MG63 (cell line): ENCODE measurements around the gene CASZ1. TPM values are rescaled to one million over a fixed set of nuclear protein-coding genes. Genes with fewer than 3 reads are reported as not detected.
A peak's percentile ranks its signal among the peaks of the same experiment; 100 is the strongest.

Experiments
- DNase-seq: peaks from one replicate; pipeline ENCODE4 v3.0.0-alpha.2; 2020
- H3K27me3 ChIP-seq: fragments of 250-450 bp; sonication (Bioruptor Pico); 2 replicates; pipeline ENCODE4 v1.5.1; 2020; ENCODE audit warnings: mild to moderate bottlenecking, moderate library complexity
- H3K36me3 ChIP-seq: fragments of 250-450 bp; sonication (Bioruptor Pico); 2 replicates; pipeline ENCODE4 v1.5.1; 2020; ENCODE audit warnings: mild to moderate bottlenecking, moderate library complexity
- H3K4me3 ChIP-seq: fragments of 250-450 bp; sonication (Bioruptor Pico); 2 replicates; pipeline ENCODE4 v1.5.1; 2020; ENCODE audit warnings: mild to moderate bottlenecking, moderate library complexity
- H3K9me3 ChIP-seq: fragments of 250-450 bp; sonication (Bioruptor Pico); 2 replicates; pipeline ENCODE4 v1.5.1; 2020; ENCODE audit warnings: mild to moderate bottlenecking, moderate library complexity
- total RNA-seq: library from RNA; depleted of rRNA; stranded (reverse); fragments of >200 nt; shearing (Covaris generic); gene quantifications from 2 replicates; pipeline ENCODE4 v1.2.3, GENCODE V29; 2014; ENCODE audit warnings: low replicate concordance

The CASZ1 gene
- total RNA-seq, 1 experiment from 2014 or later: 1.1 TPM

GRCh38 chr1:10808441-10808840, 12.0 kb upstream of the CASZ1 start:
- Histone ChIP-seq H3K27me3 (peaks cover 5% of the 10 kb centered on the region), H3K9me3 (no peaks in the 10 kb centered on the region), H3K36me3 (no peaks in the 10 kb centered on the region), H3K4me3 (no peak overlapping the region)
- DNase-seq: no peak

GRCh38 chr1:10806966-10807365, 10.5 kb upstream of the CASZ1 start:
- H3K4me3 ChIP-seq: no peak overlapping the region
- no peaks in the 10 kb centered on the region for H3K9me3 ChIP-seq
- H3K27me3 ChIP-seq: peaks cover 5% of the 10 kb centered on the region
- no peak for DNase-seq
- H3K36me3 ChIP-seq: no peaks in the 10 kb centered on the region

- Histone ChIP-seq H3K9me3 (no peaks in the 10 kb centered on the region), H3K27me3 (peaks cover 12% of the 10 kb centered on the region), H3K4me3 (no peak overlapping the region), H3K36me3 (no peaks in the 10 kb centered on the region)
- no peak for DNase-seq
These were observed 7.8 kb upstream of the CASZ1 start for GRCh38 chr1:10803971-10804820.

- DNase-seq: no peak
- H3K36me3 ChIP-seq: no peaks in the 10 kb centered on the region
- H3K27me3 ChIP-seq: peaks cover 7% of the 10 kb centered on the region
- H3K4me3 ChIP-seq: no peak overlapping the region
- no peaks in the 10 kb centered on the region for H3K9me3 ChIP-seq
These were observed 6.7 kb upstream of the CASZ1 start for GRCh38 chr1:10802944-10803715.

- peaks cover 7% of the 10 kb centered on the region for H3K27me3 ChIP-seq
- H3K9me3 ChIP-seq: no peaks in the 10 kb centered on the region
- no peak overlapping the region for H3K4me3 ChIP-seq
- no peaks in the 10 kb centered on the region for H3K36me3 ChIP-seq
- DNase-seq: no peak
These were observed 4.3 kb upstream of the CASZ1 start for GRCh38 chr1:10800778-10801177.

GRCh38 chr1:10799726-10800125, 3.3 kb upstream of the CASZ1 start:
- H3K9me3 ChIP-seq: no peaks in the 10 kb centered on the region
- no peak for DNase-seq
- H3K4me3 ChIP-seq: no peak overlapping the region
- H3K36me3 ChIP-seq: no peaks in the 10 kb centered on the region
- peaks cover 16% of the 10 kb centered on the region for H3K27me3 ChIP-seq

GRCh38 chr1:10795276-10796021, 997 bp downstream of the CASZ1 start:
- Histone ChIP-seq H3K36me3 (no peaks in the 10 kb centered on the region), H3K9me3 (no peaks in the 10 kb centered on the region), H3K27me3 (peaks cover 41% of the 10 kb centered on the region), H3K4me3 (peak overlapping the region; percentile 63)
- peak; percentile 21 for DNase-seq

GRCh38 chr1:10794724-10795275, 1.6 kb downstream of the CASZ1 start:
- DNase-seq: peak; percentile 23
- peaks cover 43% of the 10 kb centered on the region for H3K27me3 ChIP-seq

GRCh38 chr1:10793129-10793651, 3.3 kb downstream of the CASZ1 start:
- DNase-seq: no peak
- no peaks in the 10 kb centered on the region for H3K9me3 ChIP-seq
- no peaks in the 10 kb centered on the region for H3K36me3 ChIP-seq
- peaks cover 43% of the 10 kb centered on the region for H3K27me3 ChIP-seq
- peak overlapping the region; percentile 63 for H3K4me3 ChIP-seq

More at GRCh38 chr1:10794724-10795275, 1.6 kb downstream of the CASZ1 start:
- no peaks in the 10 kb centered on the region for H3K9me3 ChIP-seq
- H3K36me3 ChIP-seq: no peaks in the 10 kb centered on the region
- peak overlapping the region; percentile 63 for H3K4me3 ChIP-seq

GRCh38 chr1:10791105-10791951, 5.1 kb downstream of the CASZ1 start:
- no peak for DNase-seq
- Histone ChIP-seq H3K27me3 (peaks cover 43% of the 10 kb centered on the region), H3K9me3 (no peaks in the 10 kb centered on the region), H3K4me3 (no peak overlapping the region), H3K36me3 (no peaks in the 10 kb centered on the region)

- H3K4me3 ChIP-seq: no peak overlapping the region
- DNase-seq: no peak
- no peaks in the 10 kb centered on the region for H3K36me3 ChIP-seq
- peaks cover 36% of the 10 kb centered on the region for H3K27me3 ChIP-seq
- H3K9me3 ChIP-seq: no peaks in the 10 kb centered on the region
These were observed 6.4 kb downstream of the CASZ1 start for GRCh38 chr1:10789803-10790702.

- Histone ChIP-seq H3K4me3 (no peak overlapping the region), H3K9me3 (no peaks in the 10 kb centered on the region), H3K27me3 (peaks cover 30% of the 10 kb centered on the region), H3K36me3 (no peaks in the 10 kb centered on the region)
- DNase-seq: no peak
These were observed 7.2 kb downstream of the CASZ1 start for GRCh38 chr1:10789047-10789791.

GRCh38 chr1:10788592-10789006, 7.8 kb downstream of the CASZ1 start:
- no peaks in the 10 kb centered on the region for H3K36me3 ChIP-seq
- peaks cover 24% of the 10 kb centered on the region for H3K27me3 ChIP-seq
- peak; percentile 63 for DNase-seq
- no peak overlapping the region for H3K4me3 ChIP-seq
- no peaks in the 10 kb centered on the region for H3K9me3 ChIP-seq

GRCh38 chr1:10787286-10787685, 9.2 kb downstream of the CASZ1 start:
- peaks cover 14% of the 10 kb centered on the region for H3K27me3 ChIP-seq
- H3K4me3 ChIP-seq: no peak overlapping the region
- no peaks in the 10 kb centered on the region for H3K9me3 ChIP-seq
- no peak for DNase-seq
- H3K36me3 ChIP-seq: no peaks in the 10 kb centered on the region
